HG03378 (cell line): ENCODE data around the gene NAIP.
"Not testable (repeated sequence)": the region's sequence is repeated elsewhere in the genome, so short reads cannot be mapped to it uniquely, and the experiment has no call there.

ENCODE experiments used
- ATAC-seq: cut with Tn5 transposase; IDR thresholded peaks from one replicate; pipeline ENCODE4 v1.9.1; 2021; ENCODE audit warnings: mild to moderate bottlenecking, moderate library complexity; ENCODE audit not compliant: unreplicated experiment

Gene NAIP, protein sequence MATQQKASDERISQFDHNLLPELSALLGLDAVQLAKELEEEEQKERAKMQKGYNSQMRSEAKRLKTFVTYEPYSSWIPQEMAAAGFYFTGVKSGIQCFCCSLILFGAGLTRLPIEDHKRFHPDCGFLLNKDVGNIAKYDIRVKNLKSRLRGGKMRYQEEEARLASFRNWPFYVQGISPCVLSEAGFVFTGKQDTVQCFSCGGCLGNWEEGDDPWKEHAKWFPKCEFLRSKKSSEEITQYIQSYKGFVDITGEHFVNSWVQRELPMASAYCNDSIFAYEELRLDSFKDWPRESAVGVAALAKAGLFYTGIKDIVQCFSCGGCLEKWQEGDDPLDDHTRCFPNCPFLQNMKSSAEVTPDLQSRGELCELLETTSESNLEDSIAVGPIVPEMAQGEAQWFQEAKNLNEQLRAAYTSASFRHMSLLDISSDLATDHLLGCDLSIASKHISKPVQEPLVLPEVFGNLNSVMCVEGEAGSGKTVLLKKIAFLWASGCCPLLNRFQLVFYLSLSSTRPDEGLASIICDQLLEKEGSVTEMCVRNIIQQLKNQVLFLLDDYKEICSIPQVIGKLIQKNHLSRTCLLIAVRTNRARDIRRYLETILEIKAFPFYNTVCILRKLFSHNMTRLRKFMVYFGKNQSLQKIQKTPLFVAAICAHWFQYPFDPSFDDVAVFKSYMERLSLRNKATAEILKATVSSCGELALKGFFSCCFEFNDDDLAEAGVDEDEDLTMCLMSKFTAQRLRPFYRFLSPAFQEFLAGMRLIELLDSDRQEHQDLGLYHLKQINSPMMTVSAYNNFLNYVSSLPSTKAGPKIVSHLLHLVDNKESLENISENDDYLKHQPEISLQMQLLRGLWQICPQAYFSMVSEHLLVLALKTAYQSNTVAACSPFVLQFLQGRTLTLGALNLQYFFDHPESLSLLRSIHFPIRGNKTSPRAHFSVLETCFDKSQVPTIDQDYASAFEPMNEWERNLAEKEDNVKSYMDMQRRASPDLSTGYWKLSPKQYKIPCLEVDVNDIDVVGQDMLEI (N-terminal part only)

GRCh38 chr5:71025289-71025953, at the start of gene NAIP:
TSS of gene NAIP (minus strand) at chr5:71025339. CDS start at chr5:71012915, 12,424 bp downstream.
- not testable (repeated sequence) for ATAC-seq

DNA sequence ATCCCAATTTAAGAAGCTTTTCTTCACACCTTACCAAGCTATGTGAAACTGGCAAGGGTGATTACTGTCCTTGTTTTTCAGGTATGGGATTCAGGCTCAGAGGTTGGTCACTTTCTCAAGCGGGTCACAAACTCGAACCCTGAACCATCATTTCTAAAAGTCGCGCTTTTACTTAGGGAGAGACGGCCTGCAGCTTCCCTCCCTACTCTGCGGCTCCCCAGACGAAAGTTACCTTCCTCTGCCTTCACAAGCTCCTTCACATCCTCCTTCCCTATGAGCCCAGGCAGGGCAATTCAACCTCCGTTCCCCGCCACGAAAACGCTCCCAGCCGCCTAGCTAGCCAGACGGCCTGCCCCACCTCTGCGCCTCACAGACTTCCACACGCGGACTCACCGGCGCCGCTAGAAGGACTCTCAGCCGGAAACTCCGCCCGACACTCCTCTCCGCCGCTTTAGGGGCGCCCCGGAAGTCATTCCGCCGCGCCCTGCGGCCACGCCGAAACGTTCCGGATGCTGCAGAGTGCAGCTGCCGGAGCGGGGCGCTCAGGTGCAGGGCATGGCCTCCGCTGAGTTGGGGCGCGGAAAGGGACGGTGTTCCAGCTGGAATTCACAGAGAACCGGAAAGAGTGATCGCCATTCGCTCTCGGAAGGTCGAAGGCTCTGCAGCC, 42.3 kb upstream of the NAIP start, which contains the start of gene GTF2H2:
GTF2H2 (minus strand) TSS at position 415 of the 667 bp plus-strand sequence. CDS start 4,913 bp downstream, outside the sequence.
- ATAC-seq, result not testable (repeated sequence)

GRCh38 chr5:71061322-71061721, 36.2 kb upstream of the NAIP start:
- ATAC-seq, result not testable (repeated sequence)

DNA sequence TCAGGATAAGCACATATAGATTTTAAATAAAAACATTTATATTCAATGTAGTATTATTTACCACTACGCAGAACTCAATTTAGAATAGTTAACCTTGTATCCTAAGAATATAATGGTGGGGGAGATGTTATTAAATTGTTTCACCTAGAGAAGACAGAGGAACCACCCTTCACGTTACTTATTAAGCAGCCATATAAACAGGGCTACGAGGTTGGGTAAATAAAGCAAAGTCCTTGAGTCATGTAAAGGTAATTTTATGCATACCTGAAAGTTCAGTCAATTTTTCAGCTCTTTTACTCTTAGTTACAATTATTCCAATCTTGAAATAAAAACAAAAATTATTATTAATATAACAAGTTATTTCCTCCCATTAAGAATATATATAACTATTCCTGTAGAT, 34.3 kb upstream of the NAIP start:
- ATAC-seq, result not testable (repeated sequence)

DNA sequence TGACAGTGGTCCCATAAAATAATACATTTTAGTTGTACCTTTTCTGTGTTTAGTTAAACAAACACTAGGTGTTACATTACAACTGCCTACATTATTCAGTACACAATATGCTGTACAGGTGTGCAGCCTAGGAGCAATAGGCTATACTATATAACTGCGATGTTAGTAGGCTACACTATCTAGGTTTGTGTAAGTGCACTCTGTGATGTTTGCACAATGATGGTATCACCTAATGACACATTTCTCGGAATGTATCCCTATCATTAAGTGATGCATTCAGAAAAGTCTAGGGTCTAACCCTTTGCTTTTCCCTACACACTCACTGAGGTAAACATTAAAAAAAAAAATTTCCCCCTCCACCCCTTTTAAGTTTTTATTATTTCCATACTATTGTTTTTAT, 19.7 kb upstream of the NAIP start:
- ATAC-seq, result not testable (repeated sequence)

DNA sequence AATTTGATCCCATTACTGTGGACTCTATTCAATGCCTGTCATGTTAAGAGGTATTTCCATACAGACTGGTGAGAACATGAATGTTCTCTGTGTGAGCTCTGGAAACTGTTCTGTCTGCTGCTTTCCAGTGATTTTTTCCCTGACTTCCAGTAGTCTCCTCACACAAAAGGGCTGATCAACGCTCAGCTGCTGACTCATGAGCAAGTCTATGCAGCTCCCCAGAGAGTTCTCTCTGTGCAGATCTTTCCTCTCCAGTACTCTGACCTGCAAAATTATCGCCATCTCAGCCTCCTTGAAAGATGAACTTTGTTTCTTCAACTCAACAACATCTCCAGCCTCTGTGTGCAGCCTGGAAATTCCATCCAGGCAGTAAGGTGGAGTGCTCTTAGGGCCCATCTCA, 19.0 kb upstream of the NAIP start:
- ATAC-seq, result not testable (repeated sequence)

DNA sequence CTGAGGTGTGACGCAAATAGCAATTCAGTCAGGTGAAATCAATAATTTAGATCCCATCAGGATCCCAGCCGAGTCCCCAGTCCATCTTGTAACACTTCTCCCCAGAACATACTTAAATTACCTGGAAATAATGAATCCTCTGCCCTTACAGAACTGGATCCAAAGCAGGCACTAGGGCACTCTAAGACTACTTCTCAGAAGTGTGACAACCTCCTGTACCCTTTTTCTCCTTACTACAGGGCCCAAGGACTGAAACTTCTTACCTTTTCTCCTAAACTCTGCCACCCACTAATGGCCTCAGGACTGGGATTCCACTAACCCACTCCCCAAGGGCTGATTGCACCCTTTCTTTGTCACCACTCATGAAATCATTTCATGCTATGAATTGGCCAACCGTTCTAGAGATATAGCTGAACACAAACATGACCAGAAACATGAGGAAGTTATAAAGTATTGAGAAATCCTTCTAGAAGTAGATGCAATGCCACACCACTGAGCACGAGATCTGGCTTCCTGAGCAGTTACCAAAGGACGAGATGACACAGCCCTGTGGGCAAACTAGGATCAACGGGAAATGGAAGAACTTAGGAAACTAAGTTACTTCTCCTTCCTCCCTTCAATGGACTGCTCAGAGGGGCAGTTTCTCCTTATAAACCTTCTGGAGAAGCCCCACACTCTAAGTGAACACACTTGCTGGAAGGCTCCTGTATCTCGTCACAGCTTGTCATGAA, 6.1 kb upstream of the NAIP start:
- not testable (repeated sequence) for ATAC-seq

- not testable (repeated sequence) for ATAC-seq
These were observed 4.5 kb downstream of the NAIP start for GRCh38 chr5:71020643-71021042.

GRCh38 chr5:71018376-71019005, 6.6 kb downstream of the NAIP start:
- not testable (repeated sequence) for ATAC-seq

DNA sequence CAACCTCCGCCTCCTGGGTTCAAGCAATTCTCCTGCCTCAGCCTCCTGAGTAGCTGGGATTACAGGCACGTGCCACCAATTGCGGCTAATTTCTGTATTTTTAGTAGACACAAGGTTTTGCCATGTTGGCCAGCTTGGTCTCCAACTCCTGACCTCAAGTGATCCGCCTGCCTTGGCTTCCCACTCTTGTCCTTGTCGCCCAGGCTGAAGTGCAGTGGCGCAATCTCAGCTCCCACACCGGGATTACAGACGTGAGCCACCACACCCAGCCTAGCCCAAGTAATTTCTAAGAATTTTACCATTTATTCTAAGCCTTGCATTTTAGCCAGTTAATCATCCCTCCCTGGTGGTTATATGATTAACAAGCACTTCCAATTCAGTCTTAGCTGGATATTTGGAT, 11.0 kb downstream of the NAIP start:
- no peak for ATAC-seq

DNA sequence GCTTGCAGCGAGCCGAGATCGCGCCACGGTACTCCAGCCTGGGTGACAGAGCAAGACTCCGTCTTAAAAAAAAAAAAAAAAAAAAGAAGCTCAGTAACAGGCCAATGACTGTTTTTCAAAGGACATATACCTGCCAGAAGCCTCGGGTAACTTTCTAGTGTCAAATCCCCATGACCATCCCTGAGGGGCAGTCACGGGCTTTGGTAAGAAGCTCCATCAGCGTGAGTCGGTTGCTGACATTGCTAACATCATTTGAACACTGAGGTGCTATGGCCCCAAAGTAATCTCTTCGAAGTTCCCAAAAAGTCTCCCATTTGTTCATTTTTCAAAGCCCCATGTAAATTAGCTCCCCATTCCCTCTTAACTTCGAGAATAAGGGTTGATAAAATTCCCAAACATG, 11.6 kb downstream of the NAIP start:
- no peak for ATAC-seq

- no peak for ATAC-seq
These were observed 13.8 kb downstream of the NAIP start for GRCh38 chr5:71011194-71011792.

DNA sequence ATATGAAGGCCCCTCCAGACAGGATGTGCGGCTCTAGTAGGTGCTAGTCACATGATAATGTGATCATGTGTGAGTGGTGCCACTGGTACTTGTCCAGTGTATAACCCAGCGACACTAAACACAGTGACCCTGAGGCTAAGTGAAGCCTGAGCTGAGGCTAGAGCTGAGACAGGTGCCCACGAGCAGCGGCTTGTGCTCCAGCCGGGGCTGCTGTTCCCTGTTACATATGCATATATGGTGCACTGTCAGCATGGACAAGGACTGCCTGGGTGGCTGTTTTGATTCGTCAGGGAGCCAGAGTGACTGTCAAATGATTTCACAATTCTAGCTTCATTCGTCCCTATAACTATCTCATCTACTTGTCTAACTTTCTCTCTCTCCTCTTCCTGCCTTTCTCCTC, 18.2 kb downstream of the NAIP start:
- ATAC-seq, result not testable (repeated sequence)

- ATAC-seq, result not testable (repeated sequence)
These were observed 40.3 kb downstream of the NAIP start for GRCh38 chr5:70984882-70985281.

DNA sequence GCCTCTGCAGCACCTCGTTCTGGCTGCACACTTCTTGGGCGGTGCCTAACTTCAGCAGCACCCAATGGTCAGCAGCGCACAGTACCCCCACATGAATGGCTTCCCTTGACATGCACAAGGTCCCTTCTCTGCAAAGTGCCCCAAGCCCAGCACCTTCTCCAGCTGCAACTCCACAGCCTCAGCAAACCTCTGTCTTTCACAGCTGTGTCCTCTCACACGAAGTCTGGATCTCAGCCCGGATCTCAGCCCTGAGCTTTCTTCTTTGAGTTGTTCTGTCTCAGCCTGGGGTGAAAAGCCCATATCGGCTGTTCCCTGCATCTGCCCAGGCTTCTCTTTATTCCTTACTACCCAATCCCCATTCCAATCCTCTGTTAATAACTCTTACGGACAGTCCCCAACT, 57.9 kb downstream of the NAIP start:
- ATAC-seq, result not testable (repeated sequence)

DNA sequence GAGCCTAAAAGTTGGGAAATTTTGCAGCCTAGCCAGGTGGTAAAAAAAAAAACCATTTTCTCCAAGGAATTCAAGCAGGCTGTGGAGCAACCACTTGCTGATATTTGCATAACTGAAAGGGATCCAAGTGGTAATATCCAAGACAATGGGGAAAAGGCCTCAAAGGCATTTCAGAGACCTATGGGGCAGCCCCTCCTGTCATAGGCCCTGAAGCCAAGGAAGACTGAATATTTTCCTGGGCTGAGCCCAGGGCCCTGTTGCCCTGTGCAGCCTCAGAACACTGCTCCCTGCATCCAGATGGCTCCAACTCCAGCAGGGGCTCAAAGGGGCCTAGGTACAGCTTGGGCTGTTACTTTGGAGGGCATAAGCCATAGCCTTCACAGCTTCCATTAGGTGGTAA, 60.6 kb downstream of the NAIP start:
- ATAC-seq, result not testable (repeated sequence)

- ATAC-seq, result not testable (repeated sequence)
These were observed 72.1 kb downstream of the NAIP start for GRCh38 chr5:70953068-70953467.

- not testable (repeated sequence) for ATAC-seq
These were observed 92.6 kb downstream of the NAIP start for GRCh38 chr5:70932560-70932959.
